Loucy (cell line): ENCODE results near the gene CAMTA1.

ENCODE experiments used
- H2AFZ ChIP-seq: fragments of 200-600 bp; sonication (generic); 2 replicates; pipeline ENCODE4 v1.6.0; 2016; ENCODE audit warnings: antibody characterized with exemption, mild to moderate bottlenecking, low read length, moderate library complexity
- H3F3A ChIP-seq: fragments of 200-600 bp; 2 replicates; pipeline ENCODE4 v1.6.0; 2016; ENCODE audit warnings: antibody characterized with exemption, low read depth, mild to moderate bottlenecking
- H3K27me3 ChIP-seq: fragments of 200-600 bp; sonication (generic); 2 replicates; pipeline ENCODE4 v1.6.1; 2014; ENCODE audit warnings: low read length, mild to moderate bottlenecking; ENCODE audit not compliant: insufficient read depth, poor library complexity, severe bottlenecking
- H3K36me3 ChIP-seq: fragments of 200-600 bp; sonication (generic); 2 replicates; pipeline ENCODE4 v1.6.1; 2016; ENCODE audit warnings: low read length; ENCODE audit not compliant: insufficient read depth
- H3K4me1 ChIP-seq: fragments of 200-600 bp; sonication (generic); 2 replicates; pipeline ENCODE4 v1.5.1; 2014; ENCODE audit warnings: low read length, mild to moderate bottlenecking; ENCODE audit not compliant: insufficient read depth, poor library complexity, severe bottlenecking
- H3K4me2 ChIP-seq: fragments of 200-600 bp; sonication (generic); 2 replicates; pipeline ENCODE4 v1.6.0; 2014; ENCODE audit warnings: antibody characterized with exemption, low read length, low read depth, mild to moderate bottlenecking; ENCODE audit not compliant: poor library complexity, severe bottlenecking
- H3K4me3 ChIP-seq: fragments of 200-600 bp; sonication (generic); 2 replicates; pipeline ENCODE4 v1.5.1; 2014; ENCODE audit warnings: low read length, mild to moderate bottlenecking, mixed read lengths; ENCODE audit not compliant: poor library complexity, severe bottlenecking
- H3K79me2 ChIP-seq: fragments of 200-600 bp; sonication (generic); 2 replicates; pipeline ENCODE4 v1.6.1; 2014; ENCODE audit warnings: low read length; ENCODE audit not compliant: insufficient read depth
- H3K9ac ChIP-seq: fragments of 200-600 bp; sonication (generic); 2 replicates; pipeline ENCODE4 v1.6.0; 2014; ENCODE audit warnings: mild to moderate bottlenecking, low read depth, low read length, moderate library complexity; ENCODE audit not compliant: poor library complexity, severe bottlenecking
- H3K9me2 ChIP-seq: fragments of 200-600 bp; sonication (generic); replicated peaks from 2 replicates; pipeline ENCODE4 v1.6.1; 2016; ENCODE audit warnings: low read depth, low read length, mixed read lengths
- H3K9me3 ChIP-seq: fragments of 200-600 bp; sonication (generic); 2 replicates; pipeline ENCODE4 v1.6.1; 2014; ENCODE audit warnings: mild to moderate bottlenecking, antibody characterized with exemption, low read length, low read depth; ENCODE audit not compliant: insufficient read depth
- H4K20me1 ChIP-seq: fragments of 200-600 bp; sonication (generic); 2 replicates; pipeline ENCODE4 v1.6.0; 2014; ENCODE audit warnings: antibody characterized with exemption, low read length, mild to moderate bottlenecking; ENCODE audit not compliant: insufficient read depth, poor library complexity, severe bottlenecking
- CTCF ChIP-seq: fragments of 200-600 bp; sonication (generic); conservative IDR thresholded peaks from 2 replicates; pipeline ENCODE4 v1.5.1; 2014; ENCODE audit warnings: mild to moderate bottlenecking, antibody characterized with exemption, low read length
- EZH2phosphoT487 ChIP-seq: fragments of 200-600 bp; IDR thresholded peaks from 2 replicates; pipeline ENCODE4 v1.6.1; 2018; ENCODE audit warnings: antibody characterized with exemption, mild to moderate bottlenecking, moderate library complexity, borderline replicate concordance

The CAMTA1 gene

GRCh38 chr1:7222695-7223015 lies 437.4 kb downstream of the CAMTA1 start:
- Histone ChIP-seq H3F3A (no peaks in the 10 kb centered on the region), H4K20me1 (no peaks in the 10 kb centered on the region), H3K9me3 (no peaks in the 10 kb centered on the region), H3K79me2 (no peaks in the 10 kb centered on the region), H3K9ac (no peak overlapping the region), H3K4me2 (no peak overlapping the region), H3K4me3 (no peak overlapping the region), H3K4me1 (no peaks in the 10 kb centered on the region), H3K27me3 (no peaks in the 10 kb centered on the region), H3K9me2 (no peaks in the 10 kb centered on the region), H3K36me3 (no peaks in the 10 kb centered on the region), H2AFZ (no peak overlapping the region)
- TF ChIP-seq CTCF: no peak
- no peak for TF ChIP-seq EZH2phosphoT487

GRCh38 chr1:7223334-7224080 lies 438.3 kb downstream of the CAMTA1 start:
- H3K79me2 ChIP-seq: no peaks in the 10 kb centered on the region
- H3K4me3 ChIP-seq: no peak overlapping the region
- H3K4me1 ChIP-seq: no peaks in the 10 kb centered on the region
- H3F3A ChIP-seq: no peaks in the 10 kb centered on the region
- H4K20me1 ChIP-seq: no peaks in the 10 kb centered on the region
- no peak overlapping the region for H3K4me2 ChIP-seq
- no peak overlapping the region for H2AFZ ChIP-seq
- H3K9ac ChIP-seq: no peak overlapping the region
- no peaks in the 10 kb centered on the region for H3K36me3 ChIP-seq
- no peaks in the 10 kb centered on the region for H3K9me2 ChIP-seq
- no peak for TF ChIP-seq CTCF
- no peak for TF ChIP-seq EZH2phosphoT487
- no peaks in the 10 kb centered on the region for H3K27me3 ChIP-seq
- H3K9me3 ChIP-seq: no peaks in the 10 kb centered on the region

DNA sequence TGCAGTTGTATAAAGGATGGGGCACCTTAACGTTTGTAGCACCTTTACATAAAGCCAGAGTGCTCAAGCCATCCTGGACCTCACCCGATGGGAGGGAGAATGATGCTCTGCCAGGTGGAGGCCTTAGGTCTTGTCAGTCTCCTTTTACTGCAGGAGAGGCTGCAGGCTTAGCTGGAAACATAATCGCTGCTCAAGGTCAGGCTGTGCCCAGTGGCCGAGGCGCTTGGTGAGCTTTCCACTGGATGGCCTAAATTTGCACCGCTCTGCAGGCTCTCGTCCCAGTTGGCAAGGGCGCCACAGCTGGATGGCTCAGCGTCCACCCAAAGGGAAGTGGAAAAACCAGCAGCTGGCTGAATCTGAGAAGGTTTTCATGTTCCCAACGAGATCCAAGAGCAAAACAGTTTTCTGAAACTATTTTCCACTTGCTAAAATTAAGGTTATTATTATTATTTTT lies 438.9 kb downstream of the CAMTA1 start:
- Histone ChIP-seq H3K4me3 (no peak overlapping the region), H3K4me1 (no peaks in the 10 kb centered on the region), H3K79me2 (no peaks in the 10 kb centered on the region), H3K36me3 (no peaks in the 10 kb centered on the region), H3K4me2 (no peak overlapping the region), H3F3A (no peaks in the 10 kb centered on the region), H4K20me1 (no peaks in the 10 kb centered on the region), H2AFZ (no peak overlapping the region), H3K9me2 (no peaks in the 10 kb centered on the region), H3K9me3 (no peaks in the 10 kb centered on the region), H3K27me3 (no peaks in the 10 kb centered on the region), H3K9ac (no peak overlapping the region)
- TF ChIP-seq CTCF: no peak
- TF ChIP-seq EZH2phosphoT487: no peak
